Pulmonary artery endothelial cell (primary cell): ENCODE data around the gene IP6K2. TPM values are rescaled to one million over a fixed set of nuclear protein-coding genes. Genes with fewer than 3 reads are reported as not detected.

ENCODE experiments used
- DNase-seq: peaks from one replicate; pipeline ENCODE4 v3.0.0-alpha.2; 2011; ENCODE audit warnings: low read depth, low spot score
- total RNA-seq: library from RNA; depleted of rRNA; stranded (reverse); fragments of >200 nt; gene quantifications from 2 replicates; pipeline ENCODE4 v1.2.3, GENCODE V29; 2014

The IP6K2 gene
- total RNA-seq, 1 donor from 2014 or later: 42.3 TPM

- no peak for DNase-seq
Measured at GRCh38 chr3:48690846-48691458, 26.1 kb downstream of the IP6K2 start.

DNA sequence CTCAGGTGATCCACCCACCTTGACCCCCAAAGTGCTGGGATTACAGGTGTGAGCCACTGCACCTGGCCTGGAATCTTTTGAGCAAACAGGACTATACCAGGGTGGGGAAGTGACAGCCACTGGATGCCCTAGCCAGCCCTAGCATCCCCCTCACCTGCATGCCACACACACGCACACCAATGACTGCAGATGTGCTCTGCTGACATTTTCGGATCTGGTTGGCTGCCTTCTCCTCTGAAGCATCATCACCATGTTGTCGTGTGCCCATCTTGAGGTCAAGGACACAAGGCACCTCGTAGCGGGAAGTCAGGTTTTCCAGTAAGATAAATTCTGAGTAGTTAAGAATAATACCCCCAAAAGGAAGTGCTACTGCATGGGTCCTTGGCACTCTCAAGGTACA lies 27.6 kb downstream of the IP6K2 start:
- DNase-seq: no peak

GRCh38 chr3:48688737-48689075 lies 28.3 kb downstream of the IP6K2 start:
- DNase-seq: no peak

DNA sequence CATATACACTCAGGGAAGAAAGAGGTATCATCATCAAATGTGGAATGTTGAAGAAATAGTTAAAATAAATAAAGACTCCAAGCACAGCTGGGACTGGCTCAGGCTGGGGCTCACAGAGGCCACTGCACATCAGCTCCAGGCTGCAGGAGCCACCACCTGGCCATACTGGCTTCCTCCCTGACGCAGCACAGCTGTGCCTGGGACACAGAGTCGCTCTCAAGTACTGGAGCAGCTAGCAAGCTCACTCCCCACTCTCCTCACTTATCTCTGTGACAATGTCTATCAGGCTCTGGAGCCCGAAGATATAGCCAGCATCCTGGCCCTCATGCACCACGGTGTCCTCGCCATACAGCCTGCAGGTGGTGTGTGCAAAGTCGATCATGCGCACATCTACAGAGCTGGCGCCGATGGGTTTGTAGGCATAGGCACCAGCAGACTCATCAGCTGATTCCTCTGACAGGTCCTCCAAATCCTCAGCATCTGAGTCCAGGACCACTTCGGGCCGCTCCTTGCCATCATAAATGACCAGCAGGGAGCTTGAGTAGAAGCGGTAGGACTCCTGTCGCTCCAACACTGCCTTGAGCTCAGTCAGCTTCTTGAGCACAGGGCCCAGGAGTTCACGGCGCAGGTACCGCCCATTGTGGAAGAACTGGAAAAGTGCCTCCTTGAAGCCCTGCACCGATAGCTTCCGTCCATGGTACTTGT lies 28.8 kb downstream of the IP6K2 start:
- DNase-seq: no peak

GRCh38 chr3:48687220-48687678 lies 29.8 kb downstream of the IP6K2 start:
- no peak for DNase-seq

- DNase-seq: no peak
Measured at GRCh38 chr3:48686538-48687219, 30.3 kb downstream of the IP6K2 start.

GRCh38 chr3:48685603-48686511 lies 31.2 kb downstream of the IP6K2 start, which contains the start of gene NCKIPSD:
TSS of gene NCKIPSD (minus strand) at chr3:48685915. CDS start at chr3:48685807, 108 bp downstream.
- no peak for DNase-seq

GRCh38 chr3:48685293-48685602 lies 31.8 kb downstream of the IP6K2 start:
- no peak for DNase-seq

GRCh38 chr3:48684480-48685143 lies 32.4 kb downstream of the IP6K2 start:
- DNase-seq: no peak

DNA sequence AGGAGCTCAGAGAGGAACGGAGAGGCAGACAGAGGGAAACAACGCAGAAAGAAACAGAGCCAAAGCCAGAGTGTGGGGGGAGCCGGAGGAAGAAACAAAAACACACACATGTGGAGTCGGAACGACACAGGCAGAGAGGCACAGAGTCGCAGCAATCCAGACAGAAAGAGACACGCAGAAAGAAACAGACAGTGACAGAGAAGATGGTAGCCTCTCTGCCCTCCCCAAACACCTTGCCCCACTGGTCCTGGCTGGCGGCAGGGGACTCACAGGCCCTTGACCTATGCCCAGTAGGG lies 33.0 kb downstream of the IP6K2 start:
- DNase-seq: no peak

DNA sequence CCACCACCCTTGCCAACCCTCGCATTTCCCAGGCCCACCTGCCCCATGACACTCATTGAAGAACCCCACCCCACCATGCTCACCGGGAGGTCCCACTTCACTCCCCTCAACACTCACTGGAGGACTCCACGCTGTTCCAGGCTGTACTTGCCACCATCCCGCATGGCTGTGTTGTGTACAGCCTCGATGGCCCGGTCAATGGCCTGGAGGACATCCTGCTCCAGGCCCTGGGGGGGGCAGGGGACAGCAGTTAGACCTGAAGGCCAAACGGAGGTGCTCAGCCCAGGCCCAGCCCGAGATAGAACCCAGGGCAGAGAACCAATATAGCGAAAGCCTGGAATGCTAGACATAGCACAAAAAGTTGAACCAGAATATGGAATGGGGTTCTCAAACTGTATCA lies 34.2 kb downstream of the IP6K2 start:
- DNase-seq: no peak

DNA sequence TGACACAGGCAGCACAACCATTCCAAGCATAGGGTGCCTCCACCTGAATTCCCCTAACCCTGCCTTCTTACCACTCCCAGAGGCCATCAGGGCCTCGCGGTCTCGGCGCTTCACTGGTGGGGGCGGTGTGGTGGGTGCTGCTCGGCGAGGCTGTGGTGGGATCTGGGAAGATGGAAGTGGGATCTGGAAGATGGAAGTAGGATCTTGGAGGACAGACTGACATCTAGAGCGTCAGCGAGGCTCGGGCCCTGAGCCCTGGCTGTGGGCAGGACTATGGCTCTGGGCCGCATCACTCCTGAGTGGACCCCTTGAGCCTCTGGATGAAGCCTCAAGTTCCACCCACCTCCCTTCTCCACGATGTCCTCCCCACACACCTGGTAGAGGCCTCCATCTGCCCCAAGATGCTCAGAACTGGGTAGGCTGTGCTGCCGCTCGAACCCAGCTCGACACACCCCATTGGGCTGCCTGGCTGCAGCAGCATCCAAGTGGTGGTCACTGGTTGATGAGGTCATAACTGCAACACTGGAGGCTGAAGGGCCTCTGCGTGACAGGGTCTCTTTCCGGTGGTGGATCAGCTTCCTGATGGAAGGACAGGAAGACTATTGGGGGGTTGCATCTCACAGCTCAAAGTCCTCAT lies 34.9 kb downstream of the IP6K2 start:
- no peak for DNase-seq

DNA sequence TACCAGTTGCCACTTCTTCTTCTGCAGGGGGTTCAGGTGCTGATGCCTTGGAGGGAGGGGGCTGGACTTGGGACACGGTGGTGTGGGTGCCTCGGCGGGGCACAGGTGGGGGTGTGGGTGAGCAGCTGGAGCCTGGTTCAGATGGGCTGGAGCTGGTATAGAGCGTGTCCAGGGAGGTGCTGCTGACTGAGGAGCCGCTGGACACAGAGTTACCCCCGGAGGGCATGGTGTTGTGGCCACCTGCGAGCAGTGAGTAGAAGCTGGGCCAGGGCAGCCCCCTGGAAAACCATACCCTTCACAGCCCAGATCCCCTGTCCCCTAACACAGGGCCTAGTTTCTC lies 35.5 kb downstream of the IP6K2 start:
- no peak for DNase-seq

DNA sequence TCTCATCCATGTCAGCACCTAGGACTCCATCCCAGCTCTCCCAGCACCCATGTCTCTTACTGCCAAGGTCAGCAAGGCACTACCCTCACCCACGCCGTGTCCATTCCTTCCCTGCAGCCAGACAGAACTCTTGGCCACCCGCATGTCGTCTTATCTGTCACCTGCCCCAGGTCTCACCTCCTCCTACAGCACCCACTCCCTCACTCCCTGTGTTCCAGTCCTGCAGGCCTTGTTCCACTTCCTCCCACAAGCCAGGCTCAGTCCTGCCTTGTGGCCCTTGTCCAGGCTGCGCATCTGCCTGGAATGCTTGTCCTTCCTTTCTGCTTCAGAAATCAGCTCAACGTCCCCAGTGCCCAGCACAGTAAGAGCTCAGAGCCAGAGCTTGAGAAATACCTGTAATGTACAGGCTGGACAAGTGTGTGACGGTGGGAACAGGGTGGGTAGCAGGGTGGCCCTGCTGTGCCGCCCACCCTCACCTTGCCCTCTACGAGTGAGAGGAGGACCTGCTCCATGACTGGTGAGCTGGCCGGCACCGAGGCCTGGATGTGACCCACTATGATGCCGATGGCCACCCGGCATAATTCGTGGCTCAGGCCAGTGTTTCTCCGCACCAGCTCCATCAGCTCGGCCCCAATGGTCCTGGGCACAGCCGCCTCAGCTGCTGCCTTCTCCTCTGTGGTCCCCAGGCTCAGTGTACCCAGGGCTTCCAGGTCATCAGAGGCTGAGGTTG lies 36.0 kb downstream of the IP6K2 start:
- DNase-seq: no peak

DNA sequence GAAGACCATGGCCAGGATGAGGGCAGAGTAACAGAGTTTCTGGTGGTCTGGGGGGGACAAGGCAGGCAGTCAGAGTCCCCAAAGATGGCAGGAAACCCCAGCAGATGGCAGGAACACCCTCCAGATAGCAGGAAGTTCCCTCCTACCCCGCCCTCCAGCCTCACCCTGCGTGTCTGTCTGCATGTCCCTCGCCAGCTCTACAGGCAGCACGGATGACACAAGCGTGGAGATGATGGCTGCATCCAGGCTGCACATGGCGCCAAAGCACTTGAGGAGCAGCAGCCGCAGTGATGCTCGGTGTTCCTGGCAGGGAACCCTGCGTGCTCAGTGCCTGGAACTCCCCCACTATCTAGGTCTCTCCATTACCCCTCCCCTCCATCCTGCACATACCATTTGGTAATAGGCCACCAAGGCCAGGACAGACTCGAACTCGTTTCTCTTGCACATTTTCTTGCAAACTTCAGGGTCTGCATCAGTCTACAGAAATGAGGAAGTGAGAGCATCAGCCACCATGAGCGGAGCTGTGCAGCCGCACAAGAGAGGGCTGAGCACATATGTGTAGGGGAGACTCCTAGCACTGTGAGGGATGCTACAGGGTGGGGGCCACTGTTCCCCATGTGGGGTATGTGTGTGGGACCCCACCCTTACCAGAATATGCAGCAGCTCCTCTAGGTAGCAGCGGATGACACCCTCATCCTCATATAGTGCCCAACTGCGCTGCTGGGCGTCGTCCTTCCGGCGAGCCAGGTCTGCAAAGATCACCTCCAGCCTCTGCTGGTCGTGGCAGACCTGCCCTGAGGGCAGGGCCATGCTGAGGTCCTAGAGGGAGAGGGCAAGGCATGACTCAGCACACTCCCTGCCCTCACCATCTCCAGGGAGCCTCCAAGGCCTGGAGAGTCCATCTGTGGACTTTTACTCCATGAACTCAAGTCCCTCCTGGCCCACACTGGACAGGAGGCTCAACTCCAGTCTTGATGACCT lies 37.3 kb downstream of the IP6K2 start:
- DNase-seq: no peak

- DNase-seq: no peak
Measured at GRCh38 chr3:48678566-48679380, 38.2 kb downstream of the IP6K2 start.

DNA sequence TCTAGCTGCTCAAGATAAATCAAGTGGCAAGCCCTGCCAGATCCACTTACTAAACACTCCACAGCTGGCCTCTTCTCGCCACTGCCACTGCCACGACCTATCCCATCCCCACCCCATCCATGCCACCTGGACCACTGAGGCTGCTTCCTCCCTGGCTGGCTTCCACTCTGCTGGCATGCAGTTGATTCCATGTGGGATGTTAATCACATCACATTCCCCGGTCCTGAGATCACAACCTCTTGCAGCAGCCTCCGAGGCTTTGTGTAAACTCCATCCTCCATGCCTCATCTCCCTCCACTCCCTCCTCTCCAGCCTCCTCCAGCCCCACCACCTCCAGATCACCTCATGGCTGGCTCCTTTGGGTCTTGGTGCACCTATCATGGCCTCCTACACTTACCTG lies 39.0 kb downstream of the IP6K2 start:
- DNase-seq: no peak

GRCh38 chr3:48674505-48674904 lies 42.5 kb downstream of the IP6K2 start:
- DNase-seq: no peak
